Measurements from ENCODE around the gene DHRS9. TPM values are rescaled to one million over a fixed set of nuclear protein-coding genes. Genes with fewer than 3 reads are reported as not detected.
A peak's percentile ranks its signal among the peaks of the same experiment; 100 is the strongest.

Gene DHRS9
- total and polyA plus RNA-seq, 9 of the 15 experiments (the other 6 are each of a cell fraction or from before 2014, with no cell fraction given), result 0.27 to 1.7 (median 0.69) TPM

DNA sequence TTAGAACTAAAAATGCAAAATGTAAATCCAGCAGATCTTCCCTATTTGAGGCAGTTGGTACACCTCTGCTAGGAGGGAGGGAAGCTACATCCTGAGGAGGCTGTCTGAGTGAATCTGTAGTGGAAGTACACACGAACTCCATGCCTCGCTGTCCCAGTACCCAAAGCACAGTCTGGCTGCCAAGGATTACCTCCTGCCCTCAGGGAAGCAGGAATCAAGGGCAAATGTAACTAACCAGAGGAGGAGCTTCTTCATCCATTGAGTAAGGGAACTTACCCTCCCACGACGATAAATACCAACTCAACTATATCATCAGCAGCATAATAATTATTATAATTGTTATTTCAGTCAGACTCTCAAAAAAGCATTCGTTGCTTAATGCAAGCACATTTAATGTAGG is 2.1 kb downstream of the DHRS9 start:
- no peaks in the 10 kb centered on the region for H3K79me2 ChIP-seq (ENCODE audit: control insufficient read depth, insufficient read depth, low read length)
- H2AFZ ChIP-seq (ENCODE audit: low read depth, low read length), result peak overlapping the region; percentile 66
- peaks cover 7 to 46% of the 10 kb centered on the region in 2 experiments; a peak in 4 of 5 replicates for H3K4me1 ChIP-seq (replicated peaks in 1 of 2; ENCODE audit: control insufficient read depth in 2 of 2, insufficient read depth in 2 of 2, low read length in 2 of 2)
- no peak overlapping the region for H3K9ac ChIP-seq (ENCODE audit: insufficient read depth in 1 of 2, low read depth in 2 of 2, low read length in 2 of 2)
- intact Hi-C loops (cut with micrococcal nuclease), result loop anchor here (5.0 kb wide), 1 partner anchor 59 kb away; no protein-coding TSS in a partner anchor
- no peaks in the 10 kb centered on the region for H3K9me1 ChIP-seq (ENCODE audit: control insufficient read depth, insufficient read depth, low read length)
- no peak for DNase-seq (ENCODE audit: extremely low read depth in 1 of 4, low spot score in 3 of 4)
- ChIA-PET CTCF (ENCODE audit: low intra/inter-chr PET ratio) (interaction anchor here (0.6 to 0.7 kb wide), 2 partner anchors 22 to 35 kb away, joined by 3 read pairs; no protein-coding TSS in a partner anchor), POLR2A (interaction anchor here (0.6 to 1.4 kb wide), 3 partner anchors 14 to 38 kb away, joined by 3 to 4 read pairs (median 4); no protein-coding TSS in a partner anchor)
- in situ Hi-C loops (cut with MboI), result no loop called here
- H3K9me3 ChIP-seq (replicated peaks; ENCODE audit: control insufficient read depth, insufficient read depth, low read depth, low read length), result 0 out of 2 replicates have a peak, but pooled peaks cover 2% of the 10 kb centered on the region
- no peak overlapping the region for H3K27ac ChIP-seq (ENCODE audit: extremely low read depth, low read depth, low read length)
- ATAC-seq, result no peak
- no peak overlapping the region for H3K4me2 ChIP-seq (ENCODE audit: insufficient read depth, low read length)
- H4K20me1 ChIP-seq (replicated peaks; ENCODE audit: control insufficient read depth, insufficient read depth, low read length), result no peaks in the 10 kb centered on the region
- no peak for FAIRE-seq
- no peak for TF ChIP-seq ZBTB1 (CRISPR knock-in tag; IDR thresholded peaks at IDR 0.05; ENCODE audit: borderline replicate concordance, low read depth)
- no peak for TF ChIP-seq CBX5 (IDR thresholded peaks at IDR 0.05; ENCODE audit: borderline replicate concordance, low read depth)
- no peak for TF ChIP-seq HOMEZ (CRISPR knock-in tag; IDR thresholded peaks at IDR 0.05)
- TF ChIP-seq SNAPC5 (CRISPR knock-in tag; IDR thresholded peaks at IDR 0.05), result no peak
- TF ChIP-seq CBX2 (IDR thresholded peaks at IDR 0.05; ENCODE audit: insufficient read depth, low read length, poor library complexity, severe bottlenecking), result no peak
- TF ChIP-seq CEBPG (CRISPR knock-in tag; IDR thresholded peaks at IDR 0.05), result no peak
- TF ChIP-seq CEBPG (tag; conservative IDR thresholded peaks at IDR 0.05 in 1 of 2, IDR thresholded peaks at IDR 0.05 in 1 of 2), result no peak
- TF ChIP-seq CBX3 (IDR thresholded peaks at IDR 0.05; ENCODE audit: borderline replicate concordance in 1 of 2, low read length in 2 of 2), result no peak
- BruUV-seq (replicated peaks), result no TSS peak
- no peaks in the 10 kb centered on the region for H3K27me3 ChIP-seq (ENCODE audit: control insufficient read depth in 2 of 2, insufficient read depth in 2 of 2, low read length in 2 of 2)
- no peak overlapping the region for H3K4me3 ChIP-seq
- WGBS (ENCODE audit: insufficient coverage, low coverage, missing lambda C conversion rate), result 81% methylated on average over 5 of the region's 5 CpGs
- H3K36me3 ChIP-seq (ENCODE audit: control insufficient read depth, insufficient read depth, low read length), result no peaks in the 10 kb centered on the region
